ENCODE data around the gene SSX2IP.

DNA sequence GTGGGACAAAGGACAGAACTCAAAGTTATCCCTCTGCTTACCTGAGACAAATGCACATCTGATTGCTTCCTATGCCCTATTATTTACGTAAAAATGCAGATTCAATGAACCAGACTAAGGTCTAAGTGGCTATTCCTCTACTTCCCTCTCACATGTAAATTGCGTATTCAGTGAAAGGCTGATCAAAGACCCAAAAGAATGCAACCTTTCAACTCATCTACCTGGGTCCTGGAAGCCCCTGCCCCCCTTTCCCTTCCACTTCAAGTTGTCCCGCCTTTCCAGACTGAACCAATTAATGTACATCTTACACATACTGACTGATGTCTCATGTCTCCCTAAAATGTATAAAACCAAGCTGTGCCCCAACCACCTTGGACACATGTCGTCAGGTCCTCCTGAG lies 14.6 kb downstream of the SSX2IP start:
- TF ChIP-seq, protein P1, sequence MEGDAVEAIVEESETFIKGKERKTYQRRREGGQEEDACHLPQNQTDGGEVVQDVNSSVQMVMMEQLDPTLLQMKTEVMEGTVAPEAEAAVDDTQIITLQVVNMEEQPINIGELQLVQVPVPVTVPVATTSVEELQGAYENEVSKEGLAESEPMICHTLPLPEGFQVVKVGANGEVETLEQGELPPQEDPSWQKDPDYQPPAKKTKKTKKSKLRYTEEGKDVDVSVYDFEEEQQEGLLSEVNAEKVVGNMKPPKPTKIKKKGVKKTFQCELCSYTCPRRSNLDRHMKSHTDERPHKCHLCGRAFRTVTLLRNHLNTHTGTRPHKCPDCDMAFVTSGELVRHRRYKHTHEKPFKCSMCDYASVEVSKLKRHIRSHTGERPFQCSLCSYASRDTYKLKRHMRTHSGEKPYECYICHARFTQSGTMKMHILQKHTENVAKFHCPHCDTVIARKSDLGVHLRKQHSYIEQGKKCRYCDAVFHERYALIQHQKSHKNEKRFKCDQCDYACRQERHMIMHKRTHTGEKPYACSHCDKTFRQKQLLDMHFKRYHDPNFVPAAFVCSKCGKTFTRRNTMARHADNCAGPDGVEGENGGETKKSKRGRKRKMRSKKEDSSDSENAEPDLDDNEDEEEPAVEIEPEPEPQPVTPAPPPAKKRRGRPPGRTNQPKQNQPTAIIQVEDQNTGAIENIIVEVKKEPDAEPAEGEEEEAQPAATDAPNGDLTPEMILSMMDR (conservative IDR thresholded peaks at IDR 0.05; ENCODE audit: low read depth, low read length) = no peak
- no peak for TF ChIP-seq EZH2 (IDR thresholded peaks at IDR 0.05; ENCODE audit: borderline replicate concordance, low read depth, low read length, poor library complexity, severe bottlenecking)
